SK-N-MC (cell line): ENCODE data around the gene RBMXL3.

Experiments
- EZH2 ChIP-seq: fragments of 200-600 bp; sonication (generic); IDR thresholded peaks from one replicate; pipeline ENCODE4 v1.6.1; 2017; ENCODE audit warnings: antibody characterized with exemption
- POLR2AphosphoS5 ChIP-seq: IDR thresholded peaks from 2 replicates; pipeline ENCODE4 v1.6.1; 2012; ENCODE audit warnings: mild to moderate bottlenecking, low read depth, low read length, borderline replicate concordance

DNA sequence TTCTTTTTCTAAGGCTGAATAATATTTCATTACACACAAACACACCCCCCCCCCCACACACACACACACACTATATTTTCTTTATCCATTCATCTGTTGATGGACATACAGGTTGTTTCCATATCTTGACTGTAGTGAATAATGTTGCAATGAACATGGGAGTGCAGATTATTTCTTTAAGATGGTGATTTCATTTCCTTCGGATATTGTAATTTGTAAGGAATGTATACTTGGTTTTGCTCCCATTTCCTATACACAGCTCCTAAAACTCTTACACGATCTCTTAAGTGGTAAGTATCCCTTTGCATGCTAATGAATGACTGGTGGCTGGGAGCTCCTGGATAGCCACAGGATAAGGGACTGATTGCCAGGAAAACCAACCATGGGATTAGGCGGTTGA, 14.7 kb upstream of the RBMXL3 start:
- TF ChIP-seq POLR2AphosphoS5 (no peak), EZH2 (no peak)
